Colonic mucosa (tissue), 4 donors: ENCODE data around the gene TMEM38A. TPM values are rescaled to one million over a fixed set of nuclear protein-coding genes. Genes with fewer than 3 reads are reported as not detected.

Experiments used
- DNase-seq: peaks from one replicate; pipeline ENCODE4 v3.0.0-alpha.2; 2020
- H3K27ac ChIP-seq: fragments of 200-600 bp; one replicate; pipeline ENCODE4 v1.8.0; 2021
- H3K27me3 ChIP-seq: fragments of 200-600 bp; one replicate; pipeline ENCODE4 v1.8.0; 2021
- H3K36me3 ChIP-seq: fragments of 200-600 bp; one replicate; pipeline ENCODE4 v1.8.0; 2021
- H3K4me1 ChIP-seq: fragments of 200-600 bp; one replicate; pipeline ENCODE4 v1.8.0; 2021; ENCODE audit warnings: mild to moderate bottlenecking
- H3K4me3 ChIP-seq: fragments of 200-600 bp; one replicate; pipeline ENCODE4 v1.8.0; 2021
- H3K9ac ChIP-seq, 2 donors: one replicate each; pipeline ENCODE4 v1.7.0; 2013; ENCODE audit warnings: control low read depth in 2 of 2, low read depth in 2 of 2, low read length in 2 of 2
- H3K9me3 ChIP-seq: fragments of 200-600 bp; one replicate; pipeline ENCODE4 v1.8.0; 2021
- intact Hi-C: fragments of 100-400 bp; cut with DNase I; formaldehyde crosslinking; loops from one replicate; pipeline ENCODE4 v1.14.1; 2022
- total RNA-seq, 2 donors: library from RNA; stranded (reverse); fragmentation: NEBNext Ultra II Directional in 1 of 2; extraction: Animal tissue kit (Norgen Biotek cat#: 25700) in 1 of 2; gene quantifications; one replicate each; pipeline ENCODE4 v1.2.1, GENCODE V29; 2021
- TF ChIP-seq, protein P1 (sequence below): fragments of 200-600 bp; IDR thresholded peaks from one replicate; pipeline ENCODE4 v1.8.0; 2022; ENCODE audit warnings: antibody characterized with exemption, mild to moderate bottlenecking
- donor health status: healthy.
- donor health status: DM: no; HTN: no; CAD: no.
- donor health status: DM: no; HTN: no; CAD: no.

Gene TMEM38A
- total RNA-seq, 2 donors from 2014 or later: 4.2 to 4.4 TPM

DNA sequence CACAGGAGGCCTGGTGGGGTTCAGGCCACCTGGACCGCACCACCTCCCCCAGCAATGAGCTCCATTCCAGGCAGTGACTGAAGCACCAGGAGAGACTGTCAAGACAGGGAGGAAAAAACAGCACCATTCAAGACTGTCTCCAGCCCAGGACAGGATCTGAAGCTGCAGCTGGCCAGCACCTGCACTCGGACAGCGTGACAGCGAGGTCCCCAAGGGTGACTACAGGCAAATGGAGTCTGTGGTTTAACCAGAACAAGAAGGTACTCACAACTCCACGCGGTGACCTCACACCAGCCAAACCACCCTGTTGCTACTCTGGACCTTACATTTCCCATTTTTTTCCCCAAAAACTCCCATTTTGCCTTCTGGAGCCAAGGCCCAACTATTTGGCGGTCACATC, 42.7 kb upstream of the TMEM38A start:
- intact Hi-C loops: no loop called here
- no peak overlapping the region for H3K27ac ChIP-seq
- H3K36me3 ChIP-seq: peaks cover 3% of the 10 kb centered on the region
- TF ChIP-seq, protein P1, sequence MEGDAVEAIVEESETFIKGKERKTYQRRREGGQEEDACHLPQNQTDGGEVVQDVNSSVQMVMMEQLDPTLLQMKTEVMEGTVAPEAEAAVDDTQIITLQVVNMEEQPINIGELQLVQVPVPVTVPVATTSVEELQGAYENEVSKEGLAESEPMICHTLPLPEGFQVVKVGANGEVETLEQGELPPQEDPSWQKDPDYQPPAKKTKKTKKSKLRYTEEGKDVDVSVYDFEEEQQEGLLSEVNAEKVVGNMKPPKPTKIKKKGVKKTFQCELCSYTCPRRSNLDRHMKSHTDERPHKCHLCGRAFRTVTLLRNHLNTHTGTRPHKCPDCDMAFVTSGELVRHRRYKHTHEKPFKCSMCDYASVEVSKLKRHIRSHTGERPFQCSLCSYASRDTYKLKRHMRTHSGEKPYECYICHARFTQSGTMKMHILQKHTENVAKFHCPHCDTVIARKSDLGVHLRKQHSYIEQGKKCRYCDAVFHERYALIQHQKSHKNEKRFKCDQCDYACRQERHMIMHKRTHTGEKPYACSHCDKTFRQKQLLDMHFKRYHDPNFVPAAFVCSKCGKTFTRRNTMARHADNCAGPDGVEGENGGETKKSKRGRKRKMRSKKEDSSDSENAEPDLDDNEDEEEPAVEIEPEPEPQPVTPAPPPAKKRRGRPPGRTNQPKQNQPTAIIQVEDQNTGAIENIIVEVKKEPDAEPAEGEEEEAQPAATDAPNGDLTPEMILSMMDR: no peak
- H3K9ac ChIP-seq: no peak overlapping the region
- no peaks in the 10 kb centered on the region for H3K27me3 ChIP-seq
- no peak overlapping the region for H3K4me3 ChIP-seq
- DNase-seq: no peak
- no peaks in the 10 kb centered on the region for H3K9me3 ChIP-seq
- no peaks in the 10 kb centered on the region for H3K4me1 ChIP-seq

DNA sequence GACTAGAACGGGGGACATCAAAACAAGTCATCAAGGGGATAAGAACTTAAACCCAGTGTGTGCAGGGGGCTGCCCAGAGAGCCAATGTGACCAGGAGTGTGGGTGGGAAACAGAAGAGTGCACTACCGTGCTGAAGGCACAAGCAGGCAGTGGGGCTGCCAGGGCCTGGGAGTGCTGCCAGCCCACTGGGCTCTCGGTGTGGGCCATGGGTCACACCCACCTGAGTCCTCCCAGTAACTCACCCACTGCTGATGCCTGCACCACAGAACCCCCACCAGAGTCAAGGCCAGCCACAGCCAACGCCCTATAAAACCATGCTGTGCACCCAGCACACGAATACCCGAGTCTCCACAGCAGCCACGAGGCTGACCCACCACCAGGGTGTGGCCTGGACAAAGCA, 41.5 kb upstream of the TMEM38A start:
- H3K27ac ChIP-seq: no peak overlapping the region

DNA sequence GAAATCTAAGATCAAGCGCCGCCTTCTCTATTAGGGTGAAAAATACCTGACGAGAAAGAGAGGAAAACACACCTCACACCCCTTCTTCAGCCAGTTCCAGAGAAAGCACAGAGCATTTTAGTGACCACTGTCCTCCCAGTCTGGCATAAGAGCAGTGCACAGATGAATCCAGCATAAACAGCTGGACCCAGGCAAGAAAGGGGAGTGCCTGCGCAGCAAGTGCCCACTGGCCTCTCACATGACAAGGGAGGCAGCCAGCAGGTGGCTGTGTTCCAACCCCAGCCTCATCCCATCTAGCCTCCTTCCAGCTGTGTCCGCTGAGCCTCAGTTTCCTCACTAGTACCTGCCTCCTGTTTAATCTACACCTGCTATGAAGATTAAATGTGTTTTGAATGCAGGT, 40.9 kb upstream of the TMEM38A start:
- Histone ChIP-seq H3K9ac (no peak overlapping the region), H3K4me1 (no peaks in the 10 kb centered on the region), H3K4me3 (no peak overlapping the region), H3K9me3 (no peaks in the 10 kb centered on the region), H3K27ac (no peak overlapping the region), H3K27me3 (no peaks in the 10 kb centered on the region), H3K36me3 (peaks cover 3% of the 10 kb centered on the region)
- DNase-seq: no peak
- TF ChIP-seq, protein P1: no peak
- intact Hi-C loops: no loop called here

More for the DNA sequence above, 41.5 kb upstream of the TMEM38A start:
- intact Hi-C loops: no loop called here
- H3K9ac ChIP-seq: peak overlapping the region in 1 of 2 donors; percentile 1
- TF ChIP-seq, protein P1: no peak
- H3K36me3 ChIP-seq: peaks cover 3% of the 10 kb centered on the region
- DNase-seq: no peak
- H3K27me3 ChIP-seq: no peaks in the 10 kb centered on the region
- H3K4me3 ChIP-seq: no peak overlapping the region
- H3K9me3 ChIP-seq: no peaks in the 10 kb centered on the region
- no peaks in the 10 kb centered on the region for H3K4me1 ChIP-seq

DNA sequence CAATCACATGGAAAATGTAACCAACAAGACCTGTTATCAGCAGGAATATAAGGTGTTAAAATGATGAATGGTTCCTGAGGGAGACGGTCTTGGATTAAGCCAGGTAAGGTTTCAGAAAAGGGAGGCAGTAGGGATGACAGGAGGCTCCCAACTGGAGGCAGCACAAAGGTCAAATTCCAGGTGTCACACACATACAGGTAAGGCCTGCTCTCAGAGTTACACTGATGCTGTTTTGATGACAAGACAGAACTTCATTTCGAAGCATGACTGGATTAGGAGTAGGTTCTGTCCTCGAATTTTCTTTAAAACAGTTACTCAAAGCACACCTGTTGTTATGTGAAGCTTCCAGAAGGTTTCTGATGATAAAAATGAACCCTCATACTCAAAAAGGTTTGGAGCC, 40.4 kb upstream of the TMEM38A start:
- no peaks in the 10 kb centered on the region for H3K27me3 ChIP-seq
- H3K9ac ChIP-seq: no peak overlapping the region
- TF ChIP-seq, protein P1: no peak
- intact Hi-C loops: no loop called here
- H3K9me3 ChIP-seq: no peaks in the 10 kb centered on the region
- H3K36me3 ChIP-seq: peaks cover 3% of the 10 kb centered on the region
- H3K4me3 ChIP-seq: no peak overlapping the region
- H3K27ac ChIP-seq: no peak overlapping the region
- no peaks in the 10 kb centered on the region for H3K4me1 ChIP-seq
- DNase-seq: no peak

DNA sequence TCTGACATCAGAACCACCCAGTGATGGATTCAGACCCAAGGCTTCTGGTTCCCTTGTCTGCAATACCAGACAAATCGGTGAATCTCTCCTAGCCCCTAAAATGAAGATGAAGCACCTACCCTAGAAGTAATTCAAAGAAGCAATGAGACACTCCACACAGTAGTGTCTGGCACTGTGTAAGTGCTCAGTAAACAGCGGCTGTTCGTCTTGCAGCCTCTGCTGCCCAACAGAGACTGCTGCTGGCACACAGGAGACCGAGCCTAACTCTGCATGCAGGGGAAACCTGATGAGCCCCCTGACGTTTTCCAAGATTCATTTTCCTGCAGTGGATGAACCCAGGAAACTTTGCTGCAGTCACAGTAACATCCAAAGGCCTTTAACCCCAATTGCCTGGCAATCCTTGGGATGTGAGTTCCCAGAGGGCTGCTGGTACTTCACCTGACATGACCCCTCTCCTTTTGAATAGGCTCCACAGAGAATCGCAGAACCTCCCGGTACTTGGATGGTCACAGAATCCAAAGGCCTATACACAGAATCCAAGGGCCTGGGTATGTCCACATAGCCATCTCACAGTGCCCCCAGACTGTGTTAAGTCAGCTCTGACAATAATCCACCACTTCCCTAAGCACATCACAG, 39.7 kb upstream of the TMEM38A start:
- no peak overlapping the region for H3K9ac ChIP-seq
- H3K9me3 ChIP-seq: no peaks in the 10 kb centered on the region
- intact Hi-C loops: no loop called here
- no peak overlapping the region for H3K27ac ChIP-seq
- DNase-seq: no peak
- H3K36me3 ChIP-seq: peaks cover 3% of the 10 kb centered on the region
- no peak overlapping the region for H3K4me3 ChIP-seq
- TF ChIP-seq, protein P1: no peak
- H3K27me3 ChIP-seq: no peaks in the 10 kb centered on the region
- H3K4me1 ChIP-seq: no peaks in the 10 kb centered on the region
